HG02840 (cell line): ENCODE results near the gene HAUS5.
"Not testable (repeated sequence)": the region's sequence is repeated elsewhere in the genome, so short reads cannot be mapped to it uniquely, and the experiment has no call there.

Experiments
- ATAC-seq: cut with Tn5 transposase; IDR thresholded peaks from one replicate; pipeline ENCODE4 v1.9.1; 2021; ENCODE audit warnings: mild to moderate bottlenecking, moderate library complexity, moderate number of reproducible peaks; ENCODE audit not compliant: unreplicated experiment, low FRiP score

The HAUS5 gene

GRCh38 chr19:35612559-35613321, at the start of gene HAUS5:
Gene HAUS5 (plus strand): TSS chr19:35612735. CDS start chr19:35612795, 60 bp downstream.
- ATAC-seq: peak; percentile 79

GRCh38 chr19:35562776-35563175, 49.8 kb upstream of the HAUS5 start:
- no peak for ATAC-seq

- no peak for ATAC-seq
Observed at GRCh38 chr19:35563207-35563829, 49.2 kb upstream of the HAUS5 start, which contains the start of gene ATP4A. Gene ATP4A (minus strand): TSS chr19:35563658. CDS start chr19:35563629, 29 bp downstream.

- no peak for ATAC-seq
Observed at GRCh38 chr19:35565016-35565856, 47.3 kb upstream of the HAUS5 start.

GRCh38 chr19:35566738-35567137, 45.8 kb upstream of the HAUS5 start:
- ATAC-seq: no peak

DNA sequence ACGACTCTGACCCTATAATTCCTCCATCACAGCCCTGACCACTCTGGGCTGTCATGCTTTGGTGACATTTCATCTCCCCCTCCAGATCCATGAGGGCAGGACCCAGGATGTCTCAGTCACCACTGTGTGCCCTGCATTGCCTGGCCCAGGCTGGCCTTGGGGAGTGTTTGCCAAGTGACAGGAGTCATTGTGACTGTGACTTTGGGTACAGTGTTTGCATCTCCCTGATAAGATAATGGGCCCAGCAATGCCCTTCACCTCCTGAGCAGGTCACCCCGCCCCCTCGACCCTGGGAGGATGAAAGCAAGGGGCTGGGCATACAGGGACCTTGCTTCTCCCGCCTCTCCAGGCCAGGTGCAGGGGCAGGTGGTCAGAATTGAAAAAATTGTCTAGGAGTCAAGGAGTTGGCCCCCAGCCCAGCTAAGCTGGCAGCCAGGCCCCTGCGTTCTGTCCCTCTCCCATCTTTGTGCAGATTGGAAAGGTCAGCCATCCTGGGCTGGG, 43.2 kb upstream of the HAUS5 start:
- no peak for ATAC-seq

- no peak for ATAC-seq
Observed at GRCh38 chr19:35571406-35571965, 41.0 kb upstream of the HAUS5 start.

GRCh38 chr19:35577918-35578317, 34.6 kb upstream of the HAUS5 start:
- ATAC-seq: no peak

GRCh38 chr19:35578707-35579106, 33.8 kb upstream of the HAUS5 start:
- no peak for ATAC-seq

- ATAC-seq: no peak
Observed at GRCh38 chr19:35582760-35583159, 29.8 kb upstream of the HAUS5 start.

DNA sequence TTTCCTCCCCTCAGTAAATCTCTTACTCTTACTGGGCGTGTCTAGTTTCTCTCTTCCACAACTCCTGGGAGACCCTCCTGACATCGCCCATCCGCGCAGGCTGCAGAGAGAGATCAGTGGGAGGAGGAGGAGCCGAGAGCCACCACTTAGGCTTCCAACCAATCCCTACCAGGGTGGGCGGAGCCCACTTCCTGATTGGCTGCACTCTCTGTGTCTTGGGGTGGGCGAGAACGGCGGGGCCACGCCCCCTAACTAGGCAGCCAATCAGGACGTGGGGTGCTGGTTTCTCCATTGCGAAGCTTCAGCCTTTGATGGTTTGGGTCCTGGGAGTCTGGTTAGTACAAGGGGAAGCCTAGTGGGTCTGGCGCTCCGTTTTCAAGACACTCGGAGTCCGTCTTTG, 26.7 kb upstream of the HAUS5 start, which contains the start of gene PMIS2:
PMIS2 (plus strand) TSS at position 326 of the 400 bp plus-strand sequence. CDS start 87 bp downstream, outside the sequence.
- ATAC-seq: no peak

DNA sequence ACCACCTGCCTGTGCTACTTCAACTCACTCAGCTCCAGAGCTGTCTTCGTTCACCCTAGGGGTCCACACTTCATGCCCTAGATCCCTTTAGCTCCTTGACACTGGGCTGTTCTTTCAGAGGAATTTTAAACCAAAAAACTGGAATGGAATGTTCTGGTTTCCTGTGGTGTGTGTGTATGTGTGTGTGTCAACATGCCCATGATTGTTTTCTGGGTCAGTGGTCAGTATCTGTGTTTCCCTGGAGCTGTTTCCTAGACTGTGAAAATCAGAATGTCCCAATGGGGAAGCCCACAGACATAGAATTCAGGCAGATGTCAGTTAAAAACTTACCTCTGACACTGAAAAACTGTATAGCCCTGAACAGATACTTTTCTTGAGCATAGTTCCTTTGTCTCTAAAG, 25.2 kb upstream of the HAUS5 start:
- ATAC-seq: no peak

DNA sequence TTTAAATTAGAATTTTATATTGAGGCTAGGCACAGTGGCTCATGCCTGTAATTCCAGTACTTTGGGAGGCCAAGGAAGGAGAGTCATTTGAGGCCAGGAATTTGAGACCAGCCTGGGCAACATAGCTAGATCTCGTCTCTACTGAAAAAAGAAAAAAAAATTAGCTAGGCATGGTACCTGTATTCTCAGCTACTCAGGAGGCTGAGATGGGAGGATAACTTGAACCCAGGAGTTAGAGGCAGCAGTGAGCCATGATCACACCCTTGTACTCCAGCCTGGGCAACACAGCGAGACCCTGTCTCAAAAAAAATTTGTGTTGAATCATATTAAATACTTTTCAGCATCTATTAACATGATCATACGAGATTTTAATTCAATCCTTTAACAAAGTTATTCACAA, 21.7 kb upstream of the HAUS5 start:
- no peak for ATAC-seq

- ATAC-seq: no peak
Observed at GRCh38 chr19:35592226-35592625, 20.3 kb upstream of the HAUS5 start.

- ATAC-seq: not testable (repeated sequence)
Observed at GRCh38 chr19:35595026-35595425, 17.5 kb upstream of the HAUS5 start.

DNA sequence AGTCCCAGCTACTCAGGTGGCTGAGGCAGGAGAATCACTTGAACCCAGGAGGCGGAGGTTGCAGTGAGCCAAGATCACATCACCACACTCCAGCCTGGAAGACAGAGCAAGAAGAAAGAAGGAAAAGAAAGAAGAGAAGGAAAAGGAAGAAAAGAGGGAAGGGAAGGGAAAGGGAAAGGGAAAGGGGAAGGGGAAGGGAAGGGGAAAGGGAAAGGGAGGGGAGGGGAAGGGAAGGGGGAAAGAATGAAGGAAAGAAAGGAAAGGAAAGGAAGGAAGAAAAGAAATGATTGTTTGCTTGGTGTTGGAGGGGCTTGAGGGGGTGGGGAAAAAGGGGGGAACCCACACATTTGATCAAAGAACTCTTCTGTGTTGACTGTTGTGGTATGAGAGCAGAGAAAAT, 16.6 kb upstream of the HAUS5 start:
- ATAC-seq: no peak

DNA sequence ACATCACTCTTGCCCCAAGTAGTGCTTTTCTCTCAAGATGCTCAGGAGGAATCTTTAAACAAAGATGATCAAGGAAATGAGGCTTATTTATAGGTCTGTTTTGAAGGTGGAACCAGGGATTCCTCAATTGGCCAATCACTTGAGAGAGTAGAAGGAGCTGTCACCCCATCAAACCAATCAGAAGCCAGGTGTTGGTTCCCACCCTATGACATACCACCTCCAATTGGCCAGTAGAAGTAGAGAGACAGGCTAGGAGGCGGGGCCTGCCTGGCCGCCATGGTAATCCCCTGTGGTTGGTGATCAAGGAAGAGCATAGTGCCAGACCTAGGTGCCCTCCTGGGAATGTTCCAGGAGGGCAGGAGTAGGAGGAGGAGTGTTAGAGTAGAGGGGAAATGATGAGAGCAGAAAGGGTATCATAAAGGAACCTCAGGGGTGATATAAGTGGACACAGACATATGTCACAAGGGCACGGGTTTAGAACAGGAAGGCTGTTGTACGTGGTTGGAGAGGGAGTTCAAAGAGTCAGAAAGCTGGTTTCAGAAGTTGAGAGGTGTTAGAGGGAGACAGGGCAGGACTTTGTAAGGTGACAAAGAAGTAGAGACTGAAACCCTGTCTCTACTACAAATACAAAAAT, 16.1 kb upstream of the HAUS5 start:
- no peak for ATAC-seq

- ATAC-seq: no peak
Observed at GRCh38 chr19:35601971-35602370, 10.6 kb upstream of the HAUS5 start.

DNA sequence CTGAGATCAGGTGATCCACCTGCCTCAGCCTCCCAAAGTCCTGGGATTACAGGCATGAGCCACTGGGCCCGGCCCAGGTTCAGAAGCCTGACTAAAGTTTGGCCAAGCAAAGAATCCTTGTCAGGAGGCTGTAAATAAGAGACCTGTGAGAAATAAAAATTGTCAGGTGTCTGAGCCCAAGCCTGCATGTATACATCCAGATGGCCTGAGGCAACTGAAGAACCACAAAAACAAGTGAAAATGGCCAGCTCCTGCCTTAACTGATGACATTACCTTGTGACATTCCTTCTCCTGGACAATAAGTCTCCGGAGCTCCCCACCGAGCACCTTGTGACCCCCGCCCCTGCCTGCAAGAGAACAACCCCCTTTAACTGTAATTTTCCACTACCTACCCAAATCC, 8.1 kb upstream of the HAUS5 start:
- ATAC-seq: not testable (repeated sequence)

- not testable (repeated sequence) for ATAC-seq
Observed at GRCh38 chr19:35607170-35607569, 5.4 kb upstream of the HAUS5 start.
